Smooth muscle cell (in vitro differentiated cells): Measurements from ENCODE around the gene EXOSC1. TPM values are rescaled to one million over a fixed set of nuclear protein-coding genes. Genes with fewer than 3 reads are reported as not detected.

ENCODE experiments used
- DNase-seq: peaks from one replicate; lab custom pipeline; 2025; ENCODE audit not compliant: unreplicated experiment; lab: John Stamatoyannopoulos, UW
- H2AFZ ChIP-seq: fragments of 200-600 bp; sonication (generic); 2 replicates; pipeline ENCODE4 v1.6.0; 2016; ENCODE audit warnings: antibody characterized with exemption, low read depth, mild to moderate bottlenecking
- H3F3A ChIP-seq: fragments of 200-600 bp; sonication (generic); 2 replicates; pipeline ENCODE4 v1.6.0; 2017; ENCODE audit warnings: antibody characterized with exemption, low read depth
- H3K27ac ChIP-seq: fragments of 200-600 bp; sonication (generic); 2 replicates; pipeline ENCODE4 v1.5.1; 2016; ENCODE audit warnings: low read depth, mild to moderate bottlenecking
- H3K27me3 ChIP-seq: fragments of 200-600 bp; sonication (generic); 2 replicates; pipeline ENCODE4 v1.6.1; 2016; ENCODE audit warnings: low read depth, mild to moderate bottlenecking
- H3K36me3 ChIP-seq: fragments of 200-600 bp; sonication (generic); 2 replicates; pipeline ENCODE4 v1.5.1; 2016; ENCODE audit warnings: low read depth
- H3K4me1 ChIP-seq: fragments of 200-600 bp; sonication (generic); 2 replicates; pipeline ENCODE4 v1.5.1; 2016; ENCODE audit warnings: low read depth
- H3K4me2 ChIP-seq: fragments of 200-600 bp; sonication (generic); 2 replicates; pipeline ENCODE4 v1.6.0; 2016; ENCODE audit warnings: mild to moderate bottlenecking
- H3K4me3 ChIP-seq: fragments of 200-600 bp; sonication (generic); 2 replicates; pipeline ENCODE4 v1.5.1; 2016; ENCODE audit warnings: mild to moderate bottlenecking
- H3K79me2 ChIP-seq: fragments of 200-600 bp; sonication (generic); 2 replicates; pipeline ENCODE4 v1.6.0; 2016; ENCODE audit warnings: low read depth, mild to moderate bottlenecking
- H3K9ac ChIP-seq: fragments of 200-600 bp; sonication (generic); 2 replicates; pipeline ENCODE4 v1.6.0; 2016; ENCODE audit warnings: low read depth
- H3K9me3 ChIP-seq: fragments of 200-600 bp; sonication (generic); replicated peaks from 2 replicates; pipeline ENCODE4 v1.5.1; 2016; ENCODE audit warnings: low read depth
- H4K20me1 ChIP-seq: fragments of 200-600 bp; sonication (generic); 2 replicates; pipeline ENCODE4 v1.6.0; 2016; ENCODE audit warnings: low read depth
- whole genome bisulfite sequencing: methylation state at CpG from one replicate; pipeline ENCODE4 v1.1.7; 2016; ENCODE audit warnings: low lambda C conversion rate; 5-methylcytosine and 5-hydroxymethylcytosine counted together
- polyA plus RNA-seq: library from polyadenylated mRNA; unstranded; fragments of >200 nt; fragmentation: Nextera tagmentation; extraction: Ambion mirVana; gene quantifications from 2 replicates; pipeline ENCODE4 v1.2.1, GENCODE V29; 2016
- total RNA-seq: library from RNA; depleted of rRNA; stranded (reverse); fragments of >200 nt; gene quantifications from 2 replicates; pipeline ENCODE4 v1.2.3, GENCODE V29; 2014
- TF ChIP-seq, protein P1 (sequence below): fragments of 200-600 bp; sonication (generic); IDR thresholded peaks from 2 replicates; pipeline ENCODE4 v1.5.1; 2017; ENCODE audit warnings: borderline replicate concordance, mild to moderate bottlenecking, antibody characterized with exemption; ENCODE audit not compliant: insufficient read depth, poor library complexity, severe bottlenecking

Gene EXOSC1
- total and polyA plus RNA-seq, 2 experiments from 2014 or later: 44.9 to 61.5 TPM

DNA sequence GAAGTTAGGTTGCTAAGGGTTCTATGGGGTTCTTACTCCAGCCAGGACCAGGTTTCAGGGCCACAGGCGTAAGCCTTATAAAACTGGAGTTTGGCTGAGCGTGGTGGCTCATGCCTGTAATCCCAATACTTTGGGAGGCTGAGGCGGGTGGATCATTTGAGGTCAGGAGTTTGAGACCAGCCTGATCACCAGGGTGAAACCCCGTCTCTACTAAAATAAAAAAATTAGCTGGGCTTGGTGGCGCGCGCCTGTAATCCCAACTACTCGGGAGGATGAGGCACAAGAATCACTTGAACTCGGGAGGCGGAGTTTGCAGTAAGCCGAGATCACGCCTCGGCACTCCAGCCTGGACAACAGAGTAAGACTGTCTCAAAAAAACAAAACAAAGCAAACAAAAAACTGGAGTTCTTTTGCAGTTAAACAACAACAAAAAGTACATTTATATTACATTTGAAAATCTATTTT lies 44.3 kb downstream of the EXOSC1 start:
- Histone ChIP-seq H3K27ac (peak overlapping the region; percentile 95), H3K36me3 (no peaks in the 10 kb centered on the region), H3K9ac (peak overlapping the region; percentile 78), H2AFZ (peak overlapping the region; percentile 56), H3K79me2 (peaks cover 17% of the 10 kb centered on the region), H3K4me1 (peaks cover 11% of the 10 kb centered on the region), H3K9me3 (no peaks in the 10 kb centered on the region), H3K27me3 (no peaks in the 10 kb centered on the region), H3F3A (no peaks in the 10 kb centered on the region), H3K4me3 (peak overlapping the region; percentile 78), H4K20me1 (no peaks in the 10 kb centered on the region), H3K4me2 (peak overlapping the region; percentile 90)
- TF ChIP-seq, protein P1, sequence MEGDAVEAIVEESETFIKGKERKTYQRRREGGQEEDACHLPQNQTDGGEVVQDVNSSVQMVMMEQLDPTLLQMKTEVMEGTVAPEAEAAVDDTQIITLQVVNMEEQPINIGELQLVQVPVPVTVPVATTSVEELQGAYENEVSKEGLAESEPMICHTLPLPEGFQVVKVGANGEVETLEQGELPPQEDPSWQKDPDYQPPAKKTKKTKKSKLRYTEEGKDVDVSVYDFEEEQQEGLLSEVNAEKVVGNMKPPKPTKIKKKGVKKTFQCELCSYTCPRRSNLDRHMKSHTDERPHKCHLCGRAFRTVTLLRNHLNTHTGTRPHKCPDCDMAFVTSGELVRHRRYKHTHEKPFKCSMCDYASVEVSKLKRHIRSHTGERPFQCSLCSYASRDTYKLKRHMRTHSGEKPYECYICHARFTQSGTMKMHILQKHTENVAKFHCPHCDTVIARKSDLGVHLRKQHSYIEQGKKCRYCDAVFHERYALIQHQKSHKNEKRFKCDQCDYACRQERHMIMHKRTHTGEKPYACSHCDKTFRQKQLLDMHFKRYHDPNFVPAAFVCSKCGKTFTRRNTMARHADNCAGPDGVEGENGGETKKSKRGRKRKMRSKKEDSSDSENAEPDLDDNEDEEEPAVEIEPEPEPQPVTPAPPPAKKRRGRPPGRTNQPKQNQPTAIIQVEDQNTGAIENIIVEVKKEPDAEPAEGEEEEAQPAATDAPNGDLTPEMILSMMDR: no peak
- 77% methylated on average over 13 of the region's 13 CpGs for WGBS
- DNase-seq: no peak

DNA sequence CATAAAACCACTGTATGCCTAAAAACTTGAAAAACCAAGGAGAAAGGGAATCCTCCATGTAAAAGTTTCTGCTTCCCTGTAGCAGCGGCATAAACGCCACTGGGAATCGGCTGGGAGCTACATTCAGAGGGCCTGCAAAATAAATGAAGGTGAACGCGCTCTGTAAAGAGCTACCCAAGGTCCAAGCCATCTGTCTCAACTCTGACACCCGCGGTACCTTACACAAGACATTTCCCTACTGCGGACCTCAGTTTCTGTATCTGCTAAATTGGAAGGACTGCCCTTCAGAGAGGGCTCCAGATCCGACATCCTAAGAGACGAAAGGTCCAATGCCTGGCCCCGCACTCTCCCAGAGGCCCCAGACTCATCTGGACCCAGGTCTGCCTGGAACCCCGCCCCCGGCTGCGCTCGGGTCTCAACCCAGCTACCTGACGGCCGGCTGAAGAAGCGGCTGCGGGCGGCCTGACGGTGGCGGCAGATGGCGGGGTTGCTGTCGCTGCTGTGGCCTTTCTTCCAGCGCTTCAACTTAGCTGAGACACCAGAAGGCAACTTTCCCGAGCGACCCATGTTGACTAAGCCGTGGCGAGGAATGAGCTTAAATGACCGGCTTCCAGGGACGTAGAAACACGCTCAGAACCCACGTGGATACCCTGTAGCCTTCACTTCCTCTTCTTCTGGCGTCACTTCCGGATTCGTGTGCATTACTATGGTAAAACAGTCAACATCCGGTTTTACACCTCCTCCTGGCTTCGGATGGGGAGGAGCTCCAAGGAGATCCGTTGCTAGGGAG lies 44.9 kb downstream of the EXOSC1 start, which contains the start of gene RRP12:
Gene RRP12 (minus strand): TSS at position 676 of the 790 bp plus-strand sequence. CDS start 109 bp downstream, at position 567.
- Histone ChIP-seq H3K9me3 (no peaks in the 10 kb centered on the region), H3K27me3 (no peaks in the 10 kb centered on the region), H3K4me3 (peak within 1 kb of the TSS; percentile 78), H3K79me2 (peaks cover 17% of the 10 kb centered on the region), H3K4me2 (peak within 1 kb of the TSS; percentile 90), H3K9ac (peak within 1 kb of the TSS; percentile 96), H3F3A (no peaks in the 10 kb centered on the region), H4K20me1 (no peaks in the 10 kb centered on the region), H3K36me3 (no peaks in the 10 kb centered on the region), H3K27ac (peak within 1 kb of the TSS; percentile 95), H3K4me1 (peaks cover 11% of the 10 kb centered on the region), H2AFZ (peak within 1 kb of the TSS; percentile 73)
- peak; percentile 40 for DNase-seq
- TF ChIP-seq, protein P1: peak; percentile 9
- WGBS: 2% methylated on average over 39 of the region's 39 CpGs

DNA sequence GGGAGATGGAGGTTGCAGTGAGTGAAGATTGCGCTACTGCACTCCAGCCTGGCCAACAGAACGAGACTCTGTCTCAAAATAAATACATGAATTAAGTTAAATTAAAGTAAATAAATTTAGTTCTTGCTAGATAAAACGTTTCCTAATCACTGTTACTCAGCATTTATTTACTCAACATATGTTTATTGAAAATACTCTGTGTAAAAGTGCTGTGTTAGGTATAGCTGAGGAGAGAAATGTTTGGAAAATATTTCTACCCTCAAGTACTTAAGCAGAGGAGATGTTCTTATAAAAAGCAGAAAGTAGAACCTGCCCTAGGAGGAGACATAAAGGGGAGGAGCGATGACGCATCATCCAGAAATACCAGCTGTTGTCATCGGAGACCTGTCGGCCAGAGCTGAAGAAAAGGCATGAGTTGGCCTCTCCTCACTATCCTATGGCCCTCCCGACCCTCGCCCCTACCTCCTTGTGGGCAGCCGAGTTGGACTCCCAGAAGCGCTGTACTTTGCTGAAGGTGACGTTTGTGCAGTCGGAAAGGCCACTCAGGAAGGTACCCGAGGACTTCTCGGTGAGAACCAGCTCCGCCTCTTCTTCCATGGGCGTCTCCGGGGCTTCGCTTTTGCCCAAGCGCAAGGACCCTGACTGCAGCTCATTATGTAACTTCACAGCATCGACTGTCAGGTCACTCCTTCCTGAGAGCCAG lies 45.8 kb downstream of the EXOSC1 start:
- H3K9me3 ChIP-seq: no peaks in the 10 kb centered on the region
- DNase-seq: no peak
- H2AFZ ChIP-seq: no peak overlapping the region
- no peaks in the 10 kb centered on the region for H3K36me3 ChIP-seq
- TF ChIP-seq, protein P1: no peak
- H3K4me1 ChIP-seq: peaks cover 11% of the 10 kb centered on the region
- H3K79me2 ChIP-seq: peaks cover 17% of the 10 kb centered on the region
- H3F3A ChIP-seq: no peaks in the 10 kb centered on the region
- H3K4me3 ChIP-seq: peak overlapping the region; percentile 78
- H3K27ac ChIP-seq: peak overlapping the region; percentile 95
- WGBS: 40% methylated on average over 21 of the region's 21 CpGs
- H3K9ac ChIP-seq: peak overlapping the region; percentile 96
- no peaks in the 10 kb centered on the region for H3K27me3 ChIP-seq
- H4K20me1 ChIP-seq: no peaks in the 10 kb centered on the region
- peak overlapping the region; percentile 90 for H3K4me2 ChIP-seq
